GM12878 (cell line): Measurements from ENCODE around the gene DHRS12. TPM values are rescaled to one million over a fixed set of nuclear protein-coding genes. Genes with fewer than 3 reads are reported as not detected.

Source experiments
- BACH1 ChIP-seq: fragments of 450-650 bp; IDR thresholded peaks from 2 replicates; pipeline ENCODE4 v1.6.1; 2017; ENCODE audit warnings: mild to moderate bottlenecking, borderline replicate concordance
- CBX5 ChIP-seq: sonication (generic); IDR thresholded peaks from 2 replicates; pipeline ENCODE4 v1.6.1; 2016; ENCODE audit warnings: low read depth, moderate library complexity, mild to moderate bottlenecking, inconsistent platforms
- CREM ChIP-seq: IDR thresholded peaks from 2 replicates; pipeline ENCODE4 v1.6.1; 2014; ENCODE audit warnings: antibody characterized with exemption, low read depth
- FOS ChIP-seq: IDR thresholded peaks from 3 replicates; pipeline ENCODE4 v1.6.1; 2011; ENCODE audit warnings: borderline replicate concordance; ENCODE audit not compliant: insufficient read length; ENCODE audit errors: extremely low read depth
- FOXM1 ChIP-seq: IDR thresholded peaks from 2 replicates; pipeline ENCODE4 v1.6.1; 2012; ENCODE audit warnings: low read depth, mild to moderate bottlenecking, inconsistent platforms, low read length, moderate library complexity
- MTA2 ChIP-seq: fragments of 450-650 bp; IDR thresholded peaks from 2 replicates; pipeline ENCODE4 v1.6.1; 2016; ENCODE audit warnings: low read depth, mild to moderate bottlenecking, moderate library complexity
- PAX5 ChIP-seq: IDR thresholded peaks from 2 replicates; pipeline ENCODE4 v1.6.1; 2011; ENCODE audit warnings: low read depth, low read length, borderline replicate concordance
- RAD51 ChIP-seq: fragments of 450-650 bp; IDR thresholded peaks from 2 replicates; pipeline ENCODE4 v1.6.1; 2016; ENCODE audit warnings: moderate library complexity, mild to moderate bottlenecking, inconsistent platforms
- RBBP5 ChIP-seq: fragments of 200-600 bp; sonication (generic); conservative IDR thresholded peaks from 2 replicates; pipeline ENCODE4 v1.6.1; 2016
- SREBF2 ChIP-seq: IDR thresholded peaks from 2 replicates; pipeline ENCODE4 v1.6.1; 2012; ENCODE audit warnings: mild to moderate bottlenecking, low read length
- SRF ChIP-seq, 2 experiments: IDR thresholded peaks; 2 replicates each; pipeline ENCODE4 v1.6.1; 2011; ENCODE audit warnings: low read depth in 2 of 2, low read length in 2 of 2, mild to moderate bottlenecking in 1 of 2, moderate library complexity in 1 of 2
- SUZ12 ChIP-seq: fragments of 200-600 bp; sonication (generic); IDR thresholded peaks from one replicate; pipeline ENCODE4 v1.6.1; 2018; ENCODE audit warnings: antibody characterized with exemption, mild to moderate bottlenecking; ENCODE audit not compliant: unreplicated experiment
- WRNIP1 ChIP-seq: IDR thresholded peaks from 2 replicates; pipeline ENCODE4 v1.6.1; 2011; ENCODE audit warnings: low read depth, low read length, improper control_type of control experiment, borderline replicate concordance
- YY1 ChIP-seq: IDR thresholded peaks from 2 replicates; pipeline ENCODE4 v1.6.1; 2011; ENCODE audit warnings: low read depth, mild to moderate bottlenecking, low read length
- polyA plus RNA-seq, 11 experiments: library from polyadenylated mRNA; depleted of rRNA in 4 of 11; unstranded in 6 of 11; stranded (reverse) in 5 of 11; fragments of >200 nt; fragmentation: Nextera tagmentation in 4 of 11; fragmentation: Illumina TruSeq in 1 of 11; extraction: Ambion mirVana in 4 of 11; extraction: Trizol in 1 of 11; gene quantifications; 1 replicate in 1 of 11; 2 replicates in 10 of 11; pipeline versions ENCODE4 v1.2.1 to v1.2.3, GENCODE V29; 2011 to 2016; ENCODE audit warnings: inconsistent platforms in 2 of 11, missing spikeins in 2 of 11, low read depth in 1 of 11
- total RNA-seq, 4 experiments: library from RNA; depleted of rRNA in 3 of 4; stranded (reverse); fragments of >200 nt in 3 of 4; fragmentation: Illumina TruSeq in 1 of 4; extraction: Trizol in 1 of 4; gene quantifications; 2 replicates each; pipeline versions ENCODE4 v1.2.1 to v1.2.3, GENCODE V29; 2013 to 2021
- TF ChIP-seq, protein P1 (sequence below): fragments of 450-650 bp; IDR thresholded peaks from 2 replicates; pipeline ENCODE4 v1.6.1; 2017; ENCODE audit warnings: mild to moderate bottlenecking
- TF ChIP-seq, protein P2 (sequence below): IDR thresholded peaks from 2 replicates; pipeline ENCODE4 v1.6.1; 2011; ENCODE audit warnings: mild to moderate bottlenecking, low read depth, low read length, moderate library complexity; ENCODE audit not compliant: insufficient replicate concordance
- TF ChIP-seq, protein P3 (sequence below): fragments of 450-650 bp; IDR thresholded peaks from 2 replicates; pipeline ENCODE4 v1.6.1; 2018; ENCODE audit warnings: mild to moderate bottlenecking, low read depth, moderate library complexity; ENCODE audit not compliant: partially characterized antibody
- TF ChIP-seq, protein P4 (sequence below): IDR thresholded peaks from 2 replicates; pipeline ENCODE4 v1.6.1; 2011; ENCODE audit warnings: borderline replicate concordance, low read depth, mild to moderate bottlenecking, moderate library complexity, mixed read lengths, low read length; ENCODE audit not compliant: insufficient read depth; ENCODE audit errors: extremely low read length
- TF ChIP-seq, protein P5 (sequence below): fragments of 450-650 bp; IDR thresholded peaks from 2 replicates; pipeline ENCODE4 v1.6.1; 2017; ENCODE audit warnings: mild to moderate bottlenecking, moderate library complexity

Gene DHRS12
- total and polyA plus RNA-seq, 10 of the 15 experiments (the other 5 are each of a cell fraction or from before 2014, with no cell fraction given) = 2.9 to 11.3 (median 8.2) TPM

DNA sequence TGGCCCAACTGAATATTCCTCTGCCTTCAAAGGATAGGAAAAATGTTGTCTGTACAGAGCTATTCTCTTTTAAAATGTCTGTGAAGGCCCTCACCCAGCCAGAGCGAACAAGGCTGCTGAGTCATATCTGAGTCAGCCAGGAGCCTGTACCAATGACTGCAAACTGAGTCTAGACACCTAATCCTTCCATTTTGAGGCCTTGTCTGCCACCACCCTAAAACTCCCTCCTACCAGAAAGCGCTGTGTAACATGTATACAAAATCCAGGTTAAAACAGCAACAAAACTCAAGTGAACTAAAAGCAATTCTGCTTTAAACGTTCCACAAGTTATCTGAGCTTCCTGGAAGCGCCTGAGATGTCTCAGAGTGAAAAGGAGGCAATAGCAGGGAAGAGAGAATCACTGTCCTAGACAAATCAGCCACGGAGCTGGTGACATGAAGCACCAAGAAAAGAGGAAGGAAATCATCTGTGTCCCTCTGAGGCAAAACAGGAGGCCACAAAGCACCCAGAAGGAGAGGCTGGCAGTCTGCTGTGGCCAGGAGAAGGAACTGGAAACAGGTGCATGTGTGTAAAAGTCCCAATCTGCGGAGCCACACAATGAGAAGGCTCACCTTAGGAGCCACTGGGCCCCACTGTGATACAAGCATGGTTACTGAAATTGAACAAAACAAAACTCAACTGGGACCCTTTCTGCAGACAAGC is 10.2 kb downstream of the DHRS12 start (continued):
- TF ChIP-seq BACH1 (peak; percentile 96), CBX5 (no peak), CREM (peak; percentile 68), MTA2 (peak; percentile 61; the same call in 1 of the 2 replicates), SREBF2 (no peak), YY1 (peak; percentile 65), WRNIP1 (no peak), RAD51 (no peak), FOS (no peak), RBBP5 (no peak), SUZ12 (no peak), FOXM1 (0 out of 2 replicates have a peak, but pooled peaks have one; percentile 40), PAX5 (peak; percentile 55; the same call in 1 of the 2 replicates), SRF (IDR thresholded peaks at IDR 0.05; ENCODE audit: low read depth in 2 of 2, low read length in 2 of 2) (no peak)
- TF ChIP-seq, protein P1, sequence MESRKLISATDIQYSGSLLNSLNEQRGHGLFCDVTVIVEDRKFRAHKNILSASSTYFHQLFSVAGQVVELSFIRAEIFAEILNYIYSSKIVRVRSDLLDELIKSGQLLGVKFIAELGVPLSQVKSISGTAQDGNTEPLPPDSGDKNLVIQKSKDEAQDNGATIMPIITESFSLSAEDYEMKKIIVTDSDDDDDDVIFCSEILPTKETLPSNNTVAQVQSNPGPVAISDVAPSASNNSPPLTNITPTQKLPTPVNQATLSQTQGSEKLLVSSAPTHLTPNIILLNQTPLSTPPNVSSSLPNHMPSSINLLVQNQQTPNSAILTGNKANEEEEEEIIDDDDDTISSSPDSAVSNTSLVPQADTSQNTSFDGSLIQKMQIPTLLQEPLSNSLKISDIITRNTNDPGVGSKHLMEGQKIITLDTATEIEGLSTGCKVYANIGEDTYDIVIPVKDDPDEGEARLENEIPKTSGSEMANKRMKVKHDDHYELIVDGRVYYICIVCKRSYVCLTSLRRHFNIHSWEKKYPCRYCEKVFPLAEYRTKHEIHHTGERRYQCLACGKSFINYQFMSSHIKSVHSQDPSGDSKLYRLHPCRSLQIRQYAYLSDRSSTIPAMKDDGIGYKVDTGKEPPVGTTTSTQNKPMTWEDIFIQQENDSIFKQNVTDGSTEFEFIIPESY = no peak
- TF ChIP-seq, protein P2, sequence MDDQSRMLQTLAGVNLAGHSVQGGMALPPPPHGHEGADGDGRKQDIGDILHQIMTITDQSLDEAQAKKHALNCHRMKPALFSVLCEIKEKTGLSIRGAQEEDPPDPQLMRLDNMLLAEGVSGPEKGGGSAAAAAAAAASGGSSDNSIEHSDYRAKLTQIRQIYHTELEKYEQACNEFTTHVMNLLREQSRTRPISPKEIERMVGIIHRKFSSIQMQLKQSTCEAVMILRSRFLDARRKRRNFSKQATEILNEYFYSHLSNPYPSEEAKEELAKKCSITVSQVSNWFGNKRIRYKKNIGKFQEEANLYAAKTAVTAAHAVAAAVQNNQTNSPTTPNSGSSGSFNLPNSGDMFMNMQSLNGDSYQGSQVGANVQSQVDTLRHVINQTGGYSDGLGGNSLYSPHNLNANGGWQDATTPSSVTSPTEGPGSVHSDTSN = no peak
- TF ChIP-seq, protein P3, sequence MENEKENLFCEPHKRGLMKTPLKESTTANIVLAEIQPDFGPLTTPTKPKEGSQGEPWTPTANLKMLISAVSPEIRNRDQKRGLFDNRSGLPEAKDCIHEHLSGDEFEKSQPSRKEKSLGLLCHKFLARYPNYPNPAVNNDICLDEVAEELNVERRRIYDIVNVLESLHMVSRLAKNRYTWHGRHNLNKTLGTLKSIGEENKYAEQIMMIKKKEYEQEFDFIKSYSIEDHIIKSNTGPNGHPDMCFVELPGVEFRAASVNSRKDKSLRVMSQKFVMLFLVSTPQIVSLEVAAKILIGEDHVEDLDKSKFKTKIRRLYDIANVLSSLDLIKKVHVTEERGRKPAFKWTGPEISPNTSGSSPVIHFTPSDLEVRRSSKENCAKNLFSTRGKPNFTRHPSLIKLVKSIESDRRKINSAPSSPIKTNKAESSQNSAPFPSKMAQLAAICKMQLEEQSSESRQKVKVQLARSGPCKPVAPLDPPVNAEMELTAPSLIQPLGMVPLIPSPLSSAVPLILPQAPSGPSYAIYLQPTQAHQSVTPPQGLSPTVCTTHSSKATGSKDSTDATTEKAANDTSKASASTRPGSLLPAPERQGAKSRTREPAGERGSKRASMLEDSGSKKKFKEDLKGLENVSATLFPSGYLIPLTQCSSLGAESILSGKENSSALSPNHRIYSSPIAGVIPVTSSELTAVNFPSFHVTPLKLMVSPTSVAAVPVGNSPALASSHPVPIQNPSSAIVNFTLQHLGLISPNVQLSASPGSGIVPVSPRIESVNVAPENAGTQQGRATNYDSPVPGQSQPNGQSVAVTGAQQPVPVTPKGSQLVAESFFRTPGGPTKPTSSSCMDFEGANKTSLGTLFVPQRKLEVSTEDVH = no peak
- TF ChIP-seq, protein P4, sequence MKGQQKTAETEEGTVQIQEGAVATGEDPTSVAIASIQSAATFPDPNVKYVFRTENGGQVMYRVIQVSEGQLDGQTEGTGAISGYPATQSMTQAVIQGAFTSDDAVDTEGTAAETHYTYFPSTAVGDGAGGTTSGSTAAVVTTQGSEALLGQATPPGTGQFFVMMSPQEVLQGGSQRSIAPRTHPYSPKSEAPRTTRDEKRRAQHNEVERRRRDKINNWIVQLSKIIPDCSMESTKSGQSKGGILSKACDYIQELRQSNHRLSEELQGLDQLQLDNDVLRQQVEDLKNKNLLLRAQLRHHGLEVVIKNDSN = no peak
- TF ChIP-seq, protein P5, sequence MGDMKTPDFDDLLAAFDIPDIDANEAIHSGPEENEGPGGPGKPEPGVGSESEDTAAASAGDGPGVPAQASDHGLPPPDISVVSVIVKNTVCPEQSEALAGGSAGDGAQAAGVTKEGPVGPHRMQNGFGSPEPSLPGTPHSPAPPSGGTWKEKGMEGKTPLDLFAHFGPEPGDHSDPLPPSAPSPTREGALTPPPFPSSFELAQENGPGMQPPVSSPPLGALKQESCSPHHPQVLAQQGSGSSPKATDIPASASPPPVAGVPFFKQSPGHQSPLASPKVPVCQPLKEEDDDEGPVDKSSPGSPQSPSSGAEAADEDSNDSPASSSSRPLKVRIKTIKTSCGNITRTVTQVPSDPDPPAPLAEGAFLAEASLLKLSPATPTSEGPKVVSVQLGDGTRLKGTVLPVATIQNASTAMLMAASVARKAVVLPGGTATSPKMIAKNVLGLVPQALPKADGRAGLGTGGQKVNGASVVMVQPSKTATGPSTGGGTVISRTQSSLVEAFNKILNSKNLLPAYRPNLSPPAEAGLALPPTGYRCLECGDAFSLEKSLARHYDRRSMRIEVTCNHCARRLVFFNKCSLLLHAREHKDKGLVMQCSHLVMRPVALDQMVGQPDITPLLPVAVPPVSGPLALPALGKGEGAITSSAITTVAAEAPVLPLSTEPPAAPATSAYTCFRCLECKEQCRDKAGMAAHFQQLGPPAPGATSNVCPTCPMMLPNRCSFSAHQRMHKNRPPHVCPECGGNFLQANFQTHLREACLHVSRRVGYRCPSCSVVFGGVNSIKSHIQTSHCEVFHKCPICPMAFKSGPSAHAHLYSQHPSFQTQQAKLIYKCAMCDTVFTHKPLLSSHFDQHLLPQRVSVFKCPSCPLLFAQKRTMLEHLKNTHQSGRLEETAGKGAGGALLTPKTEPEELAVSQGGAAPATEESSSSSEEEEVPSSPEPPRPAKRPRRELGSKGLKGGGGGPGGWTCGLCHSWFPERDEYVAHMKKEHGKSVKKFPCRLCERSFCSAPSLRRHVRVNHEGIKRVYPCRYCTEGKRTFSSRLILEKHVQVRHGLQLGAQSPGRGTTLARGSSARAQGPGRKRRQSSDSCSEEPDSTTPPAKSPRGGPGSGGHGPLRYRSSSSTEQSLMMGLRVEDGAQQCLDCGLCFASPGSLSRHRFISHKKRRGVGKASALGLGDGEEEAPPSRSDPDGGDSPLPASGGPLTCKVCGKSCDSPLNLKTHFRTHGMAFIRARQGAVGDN = no peak
